Stomach smooth muscle (tissue), 2 donors: ENCODE results near the gene ANKDD1B.
"Not testable (repeated sequence)": the region's sequence is repeated elsewhere in the genome, so short reads cannot be mapped to it uniquely, and the experiment has no call there.

Experiments used
- H3K27ac ChIP-seq: one replicate; pipeline ENCODE4 v1.7.0; 2013; ENCODE audit warnings: mild to moderate bottlenecking, low read length, inconsistent platforms
- H3K27me3 ChIP-seq, 2 donors: one replicate each; pipeline ENCODE4 v1.7.0; 2013; ENCODE audit warnings: low read length in 2 of 2; ENCODE audit not compliant: insufficient read depth in 2 of 2, control insufficient read depth in 1 of 2
- H3K36me3 ChIP-seq, 2 donors: one replicate each; pipeline ENCODE4 v1.7.0; 2013; ENCODE audit warnings: low read length in 2 of 2; ENCODE audit not compliant: control insufficient read depth in 2 of 2, insufficient read depth in 2 of 2
- H3K4me1 ChIP-seq: one replicate; pipeline ENCODE4 v1.7.0; 2013; ENCODE audit warnings: low read length; ENCODE audit not compliant: control insufficient read depth, insufficient read depth
- H3K4me3 ChIP-seq, 2 donors: one replicate each; pipeline ENCODE4 v1.7.0; 2013; ENCODE audit warnings: low read length in 2 of 2
- H3K9ac ChIP-seq, 2 donors: one replicate each; pipeline ENCODE4 v1.7.0; 2013; ENCODE audit warnings: low read length in 2 of 2, mild to moderate bottlenecking in 1 of 2
- H3K9me3 ChIP-seq, 2 donors: one replicate each; pipeline ENCODE4 v1.7.0; 2013; ENCODE audit warnings: low read length in 2 of 2; ENCODE audit not compliant: control insufficient read depth in 2 of 2
- donor health status: healthy.
- donor health status: Pancreatic carcinoma.

The ANKDD1B gene

GRCh38 chr5:75611311-75612225, at the start of gene ANKDD1B:
Gene ANKDD1B, plus strand, starts transcription at chr5:75611453. Its CDS starts 182 bp downstream, at chr5:75611635.
- Histone ChIP-seq H3K9me3 (no peaks in the 10 kb centered on the region), H3K4me1 (peaks cover 7% of the 10 kb centered on the region), H3K4me3 (peak within 1 kb of the TSS; percentile 64 to 72), H3K9ac (peak within 1 kb of the TSS; percentile 39 to 58), H3K36me3 (no peaks in the 10 kb centered on the region), H3K27me3 (no peaks in the 10 kb centered on the region), H3K27ac (no peak within 1 kb of the TSS)

DNA sequence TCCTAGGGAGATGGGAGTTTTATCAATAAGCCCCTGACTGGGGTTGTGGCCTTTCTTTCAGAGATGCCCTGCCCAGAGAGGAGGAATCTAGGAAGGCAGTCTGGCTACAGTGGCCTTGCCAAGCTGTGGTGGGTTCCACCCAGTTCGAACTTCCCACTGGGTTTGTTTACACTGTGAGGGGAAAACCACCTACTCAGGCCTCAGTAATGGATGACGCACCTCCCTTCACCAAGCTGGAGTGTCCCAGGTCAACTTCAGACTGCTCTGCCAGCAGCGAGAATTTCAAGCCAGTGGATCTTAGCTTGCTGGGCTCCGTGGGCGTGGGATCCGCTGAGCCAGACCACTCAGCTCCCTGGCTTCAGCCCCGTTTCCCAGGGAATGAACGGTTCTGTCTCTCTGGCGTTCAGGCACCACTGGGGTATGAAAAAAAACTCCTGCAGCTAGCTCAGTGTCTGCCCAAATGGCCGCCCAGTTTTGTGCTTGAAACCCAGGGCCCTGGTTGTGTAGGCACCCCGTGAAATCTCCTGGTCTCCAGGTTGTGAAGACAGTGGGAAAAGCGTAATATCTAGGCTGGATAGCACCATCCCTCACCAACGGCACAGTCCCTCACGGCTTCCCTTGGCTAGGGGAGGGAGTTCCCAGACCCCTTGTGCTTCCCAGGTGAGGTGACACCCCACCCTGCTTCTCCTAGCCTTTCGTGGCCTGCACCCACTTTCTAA, 45.1 kb upstream of the ANKDD1B start:
- not testable (repeated sequence) for H3K9ac ChIP-seq, H3K27me3 ChIP-seq, H3K4me1 ChIP-seq, H3K9me3 ChIP-seq, H3K36me3 ChIP-seq
- H3K4me3 ChIP-seq: peak overlapping the region in 1 of 2 donors; percentile 3
- peak overlapping the region; percentile 18 for H3K27ac ChIP-seq

GRCh38 chr5:75566710-75567309, 44.4 kb upstream of the ANKDD1B start:
- Histone ChIP-seq H3K4me1 (peaks cover 5% of the 10 kb centered on the region), H3K27me3 (no peaks in the 10 kb centered on the region), H3K36me3 (peaks cover 0 to 2% of the 10 kb centered on the region in 2 donors), H3K9me3 (no peaks in the 10 kb centered on the region), H3K27ac (peak overlapping the region; percentile 18), H3K9ac (no peak overlapping the region), H3K4me3 (peak overlapping the region; percentile 3 to 16)

GRCh38 chr5:75567710-75568109, 43.5 kb upstream of the ANKDD1B start:
- Histone ChIP-seq H3K27ac (no peak overlapping the region), H3K9me3 (no peaks in the 10 kb centered on the region)

DNA sequence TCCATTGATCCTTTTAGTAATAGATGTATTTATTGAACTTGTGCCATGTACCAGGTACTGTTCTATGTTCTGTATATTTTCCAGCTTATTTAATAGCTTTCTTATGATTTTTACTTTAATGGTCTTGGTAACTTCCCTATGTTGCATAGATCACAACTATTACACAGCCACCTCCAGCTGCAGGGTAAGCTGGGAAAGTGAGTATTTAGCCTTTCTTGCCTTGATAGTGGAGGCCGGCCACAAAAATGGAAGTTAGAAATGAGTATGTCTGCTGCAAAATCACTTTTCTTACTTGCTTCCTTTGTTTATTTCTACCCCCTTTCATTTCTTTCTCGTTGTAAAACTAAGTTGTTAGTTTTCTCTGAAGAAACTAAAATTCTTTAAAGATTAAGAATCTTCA, 43.1 kb upstream of the ANKDD1B start:
- Histone ChIP-seq H3K9me3 (no peaks in the 10 kb centered on the region), H3K4me1 (peaks cover 5% of the 10 kb centered on the region), H3K36me3 (peaks cover 0 to 2% of the 10 kb centered on the region in 2 donors), H3K9ac (no peak overlapping the region), H3K27me3 (no peaks in the 10 kb centered on the region), H3K4me3 (no peak overlapping the region), H3K27ac (no peak overlapping the region)

More at GRCh38 chr5:75567710-75568109, 43.5 kb upstream of the ANKDD1B start:
- H3K9ac ChIP-seq: no peak overlapping the region
- peaks cover 0 to 2% of the 10 kb centered on the region in 2 donors for H3K36me3 ChIP-seq
- no peak overlapping the region for H3K4me3 ChIP-seq
- H3K27me3 ChIP-seq: no peaks in the 10 kb centered on the region
- peaks cover 5% of the 10 kb centered on the region for H3K4me1 ChIP-seq

DNA sequence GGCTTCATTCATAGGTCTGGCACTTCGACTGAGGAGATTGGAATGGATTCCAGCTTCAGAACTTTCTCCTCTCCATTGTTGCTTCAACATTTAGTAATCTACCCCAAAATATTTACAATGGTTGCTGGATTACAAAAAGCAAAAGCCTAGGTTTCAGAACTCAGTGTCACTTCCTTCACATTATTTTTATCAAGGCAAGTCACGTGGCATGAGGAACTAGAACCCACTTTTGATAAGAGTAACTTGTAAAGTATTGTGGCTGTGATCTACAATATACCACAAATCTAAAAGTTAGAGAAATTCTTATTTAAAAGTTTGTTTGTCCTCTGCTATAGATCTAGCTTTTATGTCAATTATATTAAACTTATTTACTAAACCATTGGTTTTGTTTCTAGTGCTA, 39.7 kb upstream of the ANKDD1B start:
- no peaks in the 10 kb centered on the region for H3K9me3 ChIP-seq
- no peak overlapping the region for H3K9ac ChIP-seq
- H3K27ac ChIP-seq: no peak overlapping the region
- H3K27me3 ChIP-seq: no peaks in the 10 kb centered on the region
- H3K4me3 ChIP-seq: no peak overlapping the region
- H3K4me1 ChIP-seq: peaks cover 6% of the 10 kb centered on the region
- H3K36me3 ChIP-seq: peaks cover 0 to 6% of the 10 kb centered on the region in 2 donors

DNA sequence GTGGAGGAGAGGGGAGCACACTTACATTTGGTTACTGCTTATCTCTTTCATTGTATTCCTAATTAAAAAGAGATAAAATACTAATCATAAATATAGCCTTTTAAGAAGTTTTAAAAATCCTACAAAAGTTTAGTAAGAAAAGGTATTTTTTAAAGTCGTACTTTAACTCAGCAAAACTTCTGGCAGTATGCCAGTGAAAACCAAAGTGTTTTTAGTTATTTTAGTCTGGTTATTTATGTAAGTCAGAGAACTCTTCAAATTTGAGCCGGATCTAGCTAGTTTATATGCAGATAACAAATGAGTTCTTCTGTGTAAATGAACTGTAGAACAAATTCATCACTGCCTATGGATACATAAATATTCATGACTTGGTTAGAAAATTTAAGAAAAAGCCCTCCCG, 36.5 kb upstream of the ANKDD1B start:
- Histone ChIP-seq H3K36me3 (peaks cover 3 to 8% of the 10 kb centered on the region in 2 donors), H3K9me3 (no peaks in the 10 kb centered on the region), H3K27me3 (no peaks in the 10 kb centered on the region), H3K27ac (no peak overlapping the region), H3K4me1 (peaks cover 4% of the 10 kb centered on the region), H3K4me3 (no peak overlapping the region), H3K9ac (no peak overlapping the region)

DNA sequence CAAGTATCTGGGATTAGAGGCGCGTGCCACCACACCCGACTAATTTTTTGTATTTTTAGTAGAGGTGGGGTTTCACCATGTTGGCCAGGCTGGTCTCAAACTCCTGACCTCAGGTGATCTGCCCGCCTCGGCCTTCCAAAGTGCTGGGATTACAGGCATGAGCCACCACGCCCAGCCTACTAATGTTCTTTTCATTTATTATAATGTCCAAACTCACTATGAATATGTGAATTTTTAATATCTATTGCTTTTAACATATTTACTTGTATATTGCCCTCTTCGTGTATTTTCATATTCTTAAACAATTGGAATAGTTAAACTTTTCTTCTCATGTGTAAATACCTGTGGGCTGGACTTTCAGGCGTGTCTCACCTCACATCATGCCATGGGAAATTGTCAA, 33.0 kb upstream of the ANKDD1B start:
- H3K4me1 ChIP-seq, H3K27ac ChIP-seq, H3K4me3 ChIP-seq, H3K9ac ChIP-seq, H3K9me3 ChIP-seq, H3K36me3 ChIP-seq, H3K27me3 ChIP-seq: not testable (repeated sequence)

GRCh38 chr5:75584641-75585040, 26.6 kb upstream of the ANKDD1B start:
- peaks cover 0 to 3% of the 10 kb centered on the region in 2 donors for H3K36me3 ChIP-seq

DNA sequence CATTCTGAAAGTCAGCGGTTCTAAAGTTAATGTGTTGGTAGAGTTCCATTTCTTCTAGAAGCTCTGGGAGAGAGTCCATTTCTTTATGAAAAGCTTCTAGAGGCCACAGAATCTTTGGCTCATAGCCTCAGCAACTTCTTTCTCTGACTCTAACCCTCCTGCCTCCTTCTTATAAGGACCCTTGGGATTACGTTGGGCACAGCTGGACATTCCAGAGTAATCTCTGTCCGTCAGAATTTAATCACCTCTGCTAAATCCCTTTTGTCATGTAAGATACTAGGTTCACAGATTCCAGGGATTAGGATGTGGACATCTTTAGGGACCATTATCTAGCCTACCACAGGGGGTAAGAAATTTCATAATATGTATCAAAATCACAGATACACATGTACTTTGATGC, 22.6 kb upstream of the ANKDD1B start:
- no peak overlapping the region for H3K27ac ChIP-seq
- no peaks in the 10 kb centered on the region for H3K9me3 ChIP-seq
- no peaks in the 10 kb centered on the region for H3K27me3 ChIP-seq
- peaks cover 3% of the 10 kb centered on the region in 2 donors for H3K36me3 ChIP-seq
- no peaks in the 10 kb centered on the region for H3K4me1 ChIP-seq
- H3K4me3 ChIP-seq: no peak overlapping the region
- no peak overlapping the region for H3K9ac ChIP-seq

More at GRCh38 chr5:75584641-75585040, 26.6 kb upstream of the ANKDD1B start:
- H3K9me3 ChIP-seq: no peaks in the 10 kb centered on the region
- H3K4me3 ChIP-seq: no peak overlapping the region
- no peak overlapping the region for H3K9ac ChIP-seq
- no peak overlapping the region for H3K27ac ChIP-seq
- H3K27me3 ChIP-seq: no peaks in the 10 kb centered on the region
- H3K4me1 ChIP-seq: no peaks in the 10 kb centered on the region
